ENCODE results near the gene CNIH3. TPM values are rescaled to one million over a fixed set of nuclear protein-coding genes. Genes with fewer than 3 reads are reported as not detected.
A peak's percentile ranks its signal among the peaks of the same experiment; 100 is the strongest.

Gene CNIH3
- total and polyA plus RNA-seq, 10 of the 15 experiments (the other 5 are each of a cell fraction or from before 2014, with no cell fraction given), result 0.77 to 5.8 (median 1.8) TPM

DNA sequence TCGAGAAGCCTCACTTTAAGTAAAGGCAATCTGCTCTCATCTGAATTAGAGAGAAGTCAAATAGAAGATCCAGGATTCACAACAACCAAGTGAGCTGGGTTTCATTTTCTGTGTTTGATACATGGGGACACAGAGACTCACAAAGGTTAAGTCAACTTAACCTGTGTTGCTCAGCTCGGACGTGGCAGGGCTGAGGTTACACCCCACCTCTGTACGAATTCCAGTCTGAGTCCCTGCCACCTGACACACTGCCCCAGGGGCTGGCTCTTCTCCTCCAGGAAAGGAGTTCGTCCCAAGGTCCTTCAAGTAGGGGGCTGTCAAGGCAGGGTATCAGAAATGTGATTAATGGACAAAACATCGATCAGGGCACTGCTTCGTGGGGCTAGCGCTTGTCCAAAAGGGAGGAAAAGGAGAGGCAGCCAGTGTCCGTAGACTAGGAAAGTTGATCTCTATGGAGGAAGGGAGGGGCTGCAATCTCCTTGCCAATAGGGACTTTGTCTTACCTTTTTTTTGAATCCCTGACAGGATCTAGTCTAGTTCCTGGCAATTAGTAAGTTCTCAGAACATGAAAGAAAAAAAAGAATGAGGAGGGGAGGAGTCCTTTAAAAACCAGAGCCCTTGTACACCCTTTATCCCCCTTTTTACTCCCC, 116.4 kb downstream of the CNIH3 start:
- peaks cover 48% of the 10 kb centered on the region for H3K4me1 ChIP-seq (ENCODE audit: control insufficient read depth, insufficient read depth, low read length)
- ATAC-seq (no peak), FAIRE-seq (no peak), DNase-seq (ENCODE audit: low read depth, low spot score) (no peak)
- CTCF ChIA-PET, result interaction anchor here (0.7 to 13.5 kb wide), 11 partner anchors 11 to 190 kb away, joined by 3 to 208 read pairs (median 8); no protein-coding TSS in a partner anchor
- no peaks in the 10 kb centered on the region for H3K79me2 ChIP-seq (ENCODE audit: control insufficient read depth, insufficient read depth, low read length)
- WGBS (ENCODE audit: insufficient coverage, insufficient replicate concordance, low lambda C conversion rate, missing lambda C conversion rate), result 78% methylated on average over 9 of the region's 9 CpGs
- no peak overlapping the region; the same call in 1 of the 2 replicates for H3K4me3 ChIP-seq
- H2AFZ ChIP-seq (ENCODE audit: control insufficient read depth, low read depth, low read length), result peak overlapping the region; percentile 56; the same call in 1 of the 2 replicates
- peak overlapping the region; percentile 81 for H3K4me2 ChIP-seq (ENCODE audit: control insufficient read depth, insufficient read depth)
- no peaks in the 10 kb centered on the region for H3K36me3 ChIP-seq (ENCODE audit: control insufficient read depth in 2 of 2, insufficient read depth in 2 of 2, low read length in 1 of 2)
- intact Hi-C loops (cut with micrococcal nuclease; ENCODE audit: unreplicated experiment), result loop anchor here (1.0 to 10.0 kb wide), 7 partner anchors 51 to 1262 kb away; partner anchors contain the start of gene SDE2
- no peaks in the 10 kb centered on the region for H3K27me3 ChIP-seq (replicated peaks in 1 of 2; ENCODE audit: control insufficient read depth in 2 of 2, insufficient read depth in 2 of 2, low read length in 1 of 2)
- peak overlapping the region; percentile 64 for H3K27ac ChIP-seq (ENCODE audit: control insufficient read depth, insufficient read depth)
- SMC1A ChIA-PET (ENCODE audit: uncharacterized antibody, unreplicated experiment), result interaction anchor here (1.1 to 12.0 kb wide), 9 partner anchors 9 to 121 kb away, joined by 4 to 202 read pairs (median 6); no protein-coding TSS in a partner anchor
- BruUV-seq (replicated peaks), result TSS peak; percentile 74
- POLR2A ChIA-PET, result interaction anchor here (0.6 to 1.7 kb wide), 4 partner anchors 10 to 616 kb away, joined by 3 to 5 read pairs (median 4); no protein-coding TSS in a partner anchor
- in situ Hi-C loops (cut with MboI), result no loop called here
- no peaks in the 10 kb centered on the region; the same call in 2 of the 3 replicates for H3K9me3 ChIP-seq (replicated peaks; ENCODE audit: control insufficient read depth, insufficient read depth, low read length)
- no peaks in the 10 kb centered on the region for H4K20me1 ChIP-seq (ENCODE audit: control insufficient read depth, insufficient read depth)
- RAD21 ChIA-PET (ENCODE audit: unreplicated experiment), result interaction anchor here (1.0 to 11.5 kb wide), 8 partner anchors 18 to 190 kb away, joined by 3 to 174 read pairs (median 6); no protein-coding TSS in a partner anchor
- peak overlapping the region; percentile 15; the same call in 1 of the 2 replicates for H3K9ac ChIP-seq (ENCODE audit: control insufficient read depth, insufficient read depth, low read length)
- TF ChIP-seq, protein P1, sequence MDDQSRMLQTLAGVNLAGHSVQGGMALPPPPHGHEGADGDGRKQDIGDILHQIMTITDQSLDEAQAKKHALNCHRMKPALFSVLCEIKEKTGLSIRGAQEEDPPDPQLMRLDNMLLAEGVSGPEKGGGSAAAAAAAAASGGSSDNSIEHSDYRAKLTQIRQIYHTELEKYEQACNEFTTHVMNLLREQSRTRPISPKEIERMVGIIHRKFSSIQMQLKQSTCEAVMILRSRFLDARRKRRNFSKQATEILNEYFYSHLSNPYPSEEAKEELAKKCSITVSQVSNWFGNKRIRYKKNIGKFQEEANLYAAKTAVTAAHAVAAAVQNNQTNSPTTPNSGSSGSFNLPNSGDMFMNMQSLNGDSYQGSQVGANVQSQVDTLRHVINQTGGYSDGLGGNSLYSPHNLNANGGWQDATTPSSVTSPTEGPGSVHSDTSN (IDR thresholded peaks at IDR 0.05; ENCODE audit: insufficient replicate concordance, low read depth, low read length), result no peak
- TF ChIP-seq, protein P2, sequence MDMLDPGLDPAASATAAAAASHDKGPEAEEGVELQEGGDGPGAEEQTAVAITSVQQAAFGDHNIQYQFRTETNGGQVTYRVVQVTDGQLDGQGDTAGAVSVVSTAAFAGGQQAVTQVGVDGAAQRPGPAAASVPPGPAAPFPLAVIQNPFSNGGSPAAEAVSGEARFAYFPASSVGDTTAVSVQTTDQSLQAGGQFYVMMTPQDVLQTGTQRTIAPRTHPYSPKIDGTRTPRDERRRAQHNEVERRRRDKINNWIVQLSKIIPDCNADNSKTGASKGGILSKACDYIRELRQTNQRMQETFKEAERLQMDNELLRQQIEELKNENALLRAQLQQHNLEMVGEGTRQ (IDR thresholded peaks at IDR 0.05; ENCODE audit: borderline replicate concordance, low read depth, low read length), result no peak
- TF ChIP-seq NFIC (IDR thresholded peaks at IDR 0.05; ENCODE audit: low read depth, low read length) (no peak), EZH2 (IDR thresholded peaks at IDR 0.05; ENCODE audit: borderline replicate concordance, control insufficient read depth, low read depth, low read length) (no peak), MTA3 (IDR thresholded peaks at IDR 0.05; ENCODE audit: borderline replicate concordance, low read length) (no peak), LARP7 (IDR thresholded peaks at IDR 0.05) (0 out of 2 replicates have a peak, but pooled peaks have one; percentile 12), MEF2B (IDR thresholded peaks at IDR 0.05; ENCODE audit: partially characterized antibody, poor library complexity, severe bottlenecking) (no peak), JUNB (IDR thresholded peaks at IDR 0.05) (no peak), HDGF (IDR thresholded peaks at IDR 0.05) (no peak), PAX5 (IDR thresholded peaks at IDR 0.05; ENCODE audit: borderline replicate concordance, low read depth, low read length) (no peak), SREBF2 (IDR thresholded peaks at IDR 0.05; ENCODE audit: low read length) (no peak), CHD4 (IDR thresholded peaks at IDR 0.05) (no peak)
- TF ChIP-seq, protein P3, sequence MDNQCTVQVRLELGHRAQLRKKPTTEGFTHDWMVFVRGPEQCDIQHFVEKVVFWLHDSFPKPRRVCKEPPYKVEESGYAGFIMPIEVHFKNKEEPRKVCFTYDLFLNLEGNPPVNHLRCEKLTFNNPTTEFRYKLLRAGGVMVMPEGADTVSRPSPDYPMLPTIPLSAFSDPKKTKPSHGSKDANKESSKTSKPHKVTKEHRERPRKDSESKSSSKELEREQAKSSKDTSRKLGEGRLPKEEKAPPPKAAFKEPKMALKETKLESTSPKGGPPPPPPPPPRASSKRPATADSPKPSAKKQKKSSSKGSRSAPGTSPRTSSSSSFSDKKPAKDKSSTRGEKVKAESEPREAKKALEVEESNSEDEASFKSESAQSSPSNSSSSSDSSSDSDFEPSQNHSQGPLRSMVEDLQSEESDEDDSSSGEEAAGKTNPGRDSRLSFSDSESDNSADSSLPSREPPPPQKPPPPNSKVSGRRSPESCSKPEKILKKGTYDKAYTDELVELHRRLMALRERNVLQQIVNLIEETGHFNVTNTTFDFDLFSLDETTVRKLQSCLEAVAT (IDR thresholded peaks at IDR 0.05), result 0 out of 2 replicates have a peak, but pooled peaks have one; percentile 69
- TF ChIP-seq, protein P4, sequence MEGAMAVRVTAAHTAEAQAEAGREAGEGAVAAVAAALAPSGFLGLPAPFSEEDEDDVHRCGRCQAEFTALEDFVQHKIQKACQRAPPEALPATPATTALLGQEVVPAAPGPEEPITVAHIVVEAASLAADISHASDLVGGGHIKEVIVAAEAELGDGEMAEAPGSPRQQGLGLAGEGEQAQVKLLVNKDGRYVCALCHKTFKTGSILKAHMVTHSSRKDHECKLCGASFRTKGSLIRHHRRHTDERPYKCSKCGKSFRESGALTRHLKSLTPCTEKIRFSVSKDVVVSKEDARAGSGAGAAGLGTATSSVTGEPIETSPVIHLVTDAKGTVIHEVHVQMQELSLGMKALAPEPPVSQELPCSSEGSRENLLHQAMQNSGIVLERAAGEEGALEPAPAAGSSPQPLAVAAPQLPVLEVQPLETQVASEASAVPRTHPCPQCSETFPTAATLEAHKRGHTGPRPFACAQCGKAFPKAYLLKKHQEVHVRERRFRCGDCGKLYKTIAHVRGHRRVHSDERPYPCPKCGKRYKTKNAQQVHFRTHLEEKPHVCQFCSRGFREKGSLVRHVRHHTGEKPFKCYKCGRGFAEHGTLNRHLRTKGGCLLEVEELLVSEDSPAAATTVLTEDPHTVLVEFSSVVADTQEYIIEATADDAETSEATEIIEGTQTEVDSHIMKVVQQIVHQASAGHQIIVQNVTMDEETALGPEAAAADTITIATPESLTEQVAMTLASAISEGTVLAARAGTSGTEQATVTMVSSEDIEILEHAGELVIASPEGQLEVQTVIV (IDR thresholded peaks at IDR 0.05; ENCODE audit: borderline replicate concordance, partially characterized antibody), result no peak
- TF ChIP-seq, protein P5, sequence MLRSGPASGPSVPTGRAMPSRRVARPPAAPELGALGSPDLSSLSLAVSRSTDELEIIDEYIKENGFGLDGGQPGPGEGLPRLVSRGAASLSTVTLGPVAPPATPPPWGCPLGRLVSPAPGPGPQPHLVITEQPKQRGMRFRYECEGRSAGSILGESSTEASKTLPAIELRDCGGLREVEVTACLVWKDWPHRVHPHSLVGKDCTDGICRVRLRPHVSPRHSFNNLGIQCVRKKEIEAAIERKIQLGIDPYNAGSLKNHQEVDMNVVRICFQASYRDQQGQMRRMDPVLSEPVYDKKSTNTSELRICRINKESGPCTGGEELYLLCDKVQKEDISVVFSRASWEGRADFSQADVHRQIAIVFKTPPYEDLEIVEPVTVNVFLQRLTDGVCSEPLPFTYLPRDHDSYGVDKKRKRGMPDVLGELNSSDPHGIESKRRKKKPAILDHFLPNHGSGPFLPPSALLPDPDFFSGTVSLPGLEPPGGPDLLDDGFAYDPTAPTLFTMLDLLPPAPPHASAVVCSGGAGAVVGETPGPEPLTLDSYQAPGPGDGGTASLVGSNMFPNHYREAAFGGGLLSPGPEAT (IDR thresholded peaks at IDR 0.05; ENCODE audit: low read depth), result no peak

All from GM12878 (cell line).